GM18519 (cell line): ENCODE results near the gene PKP3.

Source experiments
- ATAC-seq: cut with Tn5 transposase; IDR thresholded peaks from one replicate; pipeline ENCODE4 v1.9.1; 2021; ENCODE audit warnings: mild to moderate bottlenecking, moderate library complexity; ENCODE audit not compliant: unreplicated experiment, low FRiP score

PKP3 gene

GRCh38 chr11:441043-441417 is 47.0 kb downstream of the PKP3 start:
- no peak for ATAC-seq

GRCh38 chr11:441418-442274 is 47.6 kb downstream of the PKP3 start, which contains the start of gene ANO9:
TSS of gene ANO9 (minus strand) at chr11:442011. CDS start at chr11:441926, 85 bp downstream.
- no peak for ATAC-seq

- ATAC-seq = no peak
Observed at GRCh38 chr11:442611-443081, 48.6 kb downstream of the PKP3 start.

- ATAC-seq = no peak
Observed at GRCh38 chr11:443542-444199, 49.7 kb downstream of the PKP3 start.

GRCh38 chr11:444396-445144 is 50.6 kb downstream of the PKP3 start:
- ATAC-seq = no peak

DNA sequence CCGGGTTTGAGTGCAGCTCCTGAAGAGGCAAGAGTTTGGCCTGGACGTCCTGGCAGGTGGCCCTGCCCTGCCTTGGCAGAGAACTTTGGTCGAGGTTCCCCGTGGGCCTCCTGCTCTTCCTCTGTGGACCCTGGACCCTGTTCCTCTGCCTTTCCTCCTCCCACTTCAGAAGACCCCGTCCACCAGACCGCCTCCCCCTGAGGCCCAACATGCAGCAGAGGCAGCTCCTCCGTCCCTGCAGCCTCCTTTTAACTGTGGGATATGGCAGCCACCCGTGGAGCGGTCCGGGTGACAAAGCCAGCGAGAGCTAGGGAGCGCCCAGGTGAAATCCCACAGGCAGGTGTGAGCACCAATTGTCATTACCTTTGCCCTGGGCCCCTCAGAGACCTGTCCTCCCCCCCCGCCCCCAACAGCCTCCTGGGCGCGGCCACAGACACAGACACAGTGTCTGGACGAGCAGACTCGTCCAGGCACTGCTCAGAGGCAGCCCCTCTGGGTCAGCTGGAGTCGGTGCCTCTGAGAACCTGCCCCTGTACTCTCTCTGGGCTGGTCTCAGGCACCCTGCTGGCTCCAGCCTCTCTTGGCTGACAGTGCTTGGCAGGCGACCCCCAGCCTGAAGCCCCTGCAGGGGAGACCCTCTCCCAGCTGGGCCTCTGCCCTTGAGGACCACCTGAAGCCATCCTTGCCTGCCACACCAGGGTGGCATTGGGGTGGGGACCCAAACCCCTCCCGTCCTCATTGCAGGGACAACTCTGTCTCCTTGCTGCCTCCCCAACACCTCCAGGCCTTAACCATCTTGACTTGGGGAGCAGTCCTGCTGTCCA is 52.0 kb downstream of the PKP3 start:
- no peak for ATAC-seq

- no peak for ATAC-seq
Observed at GRCh38 chr11:446891-447290, 52.9 kb downstream of the PKP3 start.

DNA sequence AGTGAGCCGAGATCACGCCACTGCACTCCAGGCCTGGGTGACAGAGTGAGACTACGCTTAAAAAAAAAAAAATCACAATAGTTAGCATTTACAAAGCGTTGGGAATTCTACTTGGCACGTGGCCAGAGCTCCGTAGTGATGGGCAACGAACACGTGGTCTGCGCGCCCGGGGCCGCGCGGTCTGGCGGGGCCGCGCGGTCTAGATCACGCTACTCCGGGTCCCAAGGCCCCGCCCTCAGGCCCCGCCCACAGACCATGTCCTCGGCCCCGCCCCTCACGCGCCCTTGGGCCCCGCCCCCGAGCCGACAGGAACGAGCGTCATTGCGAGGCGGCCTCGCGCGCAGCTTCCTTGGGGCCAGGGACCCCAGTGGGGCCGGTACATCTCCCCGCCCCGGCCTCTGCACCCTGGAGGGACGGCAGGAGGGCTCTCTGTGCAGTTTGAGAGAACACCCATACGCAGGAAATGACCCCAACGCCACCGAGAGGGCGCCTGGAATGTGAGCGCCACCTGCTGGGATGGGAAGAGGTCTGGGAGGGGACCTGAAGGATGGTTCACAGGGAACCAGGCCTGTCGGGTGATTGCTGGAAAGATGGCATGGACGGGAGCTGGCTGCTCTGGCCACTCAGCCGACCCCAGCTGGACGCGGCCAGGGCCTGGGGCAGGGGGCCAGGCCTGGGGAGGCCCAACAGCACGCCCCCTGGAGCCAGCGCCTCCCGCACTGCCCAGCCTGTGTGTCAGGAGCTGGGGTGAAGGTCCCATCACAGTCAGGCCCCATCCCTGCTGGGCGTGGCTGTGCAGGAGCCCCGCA is 54.1 kb downstream of the PKP3 start:
- peak; percentile 41 for ATAC-seq

GRCh38 chr11:449889-450808 is 56.1 kb downstream of the PKP3 start, which contains the start of gene PTDSS2:
TSS of gene PTDSS2 (plus strand) at chr11:450279. CDS start at chr11:450456, 177 bp downstream.
- ATAC-seq = peak; percentile 42

GRCh38 chr11:450809-451451 is 56.9 kb downstream of the PKP3 start:
- no peak for ATAC-seq

GRCh38 chr11:451738-452137 is 57.7 kb downstream of the PKP3 start:
- ATAC-seq = no peak

GRCh38 chr11:452203-452744 is 58.3 kb downstream of the PKP3 start:
- no peak for ATAC-seq

DNA sequence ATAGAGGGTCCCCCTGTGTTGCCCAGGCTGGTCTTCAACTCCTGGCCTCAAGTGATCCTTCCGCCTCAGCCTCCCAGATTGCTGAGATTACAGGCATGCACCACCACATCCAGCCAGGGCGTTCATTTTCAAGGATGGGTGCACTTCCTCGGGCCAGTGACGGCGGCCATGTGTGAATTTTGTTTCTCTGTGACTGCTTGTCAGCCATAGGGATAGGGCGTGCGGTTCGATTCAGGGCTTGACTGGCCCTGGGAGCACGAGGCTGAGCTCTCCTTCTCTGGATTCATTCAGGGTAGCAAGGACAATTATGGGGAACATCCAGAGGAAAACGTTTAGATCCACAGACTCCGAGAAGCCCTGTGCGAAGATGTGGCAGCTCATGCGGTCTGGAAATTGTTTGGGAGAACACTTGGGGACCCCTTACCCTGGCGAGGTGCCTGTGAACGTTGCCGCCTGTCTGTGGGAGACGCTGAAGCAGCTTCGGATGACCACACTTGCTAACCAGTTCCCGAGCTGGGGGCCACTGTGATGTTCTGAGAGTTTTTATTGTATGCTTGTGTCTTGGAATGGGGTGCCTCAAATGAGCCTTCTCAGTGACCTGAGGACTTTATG is 59.0 kb downstream of the PKP3 start:
- ATAC-seq = no peak

DNA sequence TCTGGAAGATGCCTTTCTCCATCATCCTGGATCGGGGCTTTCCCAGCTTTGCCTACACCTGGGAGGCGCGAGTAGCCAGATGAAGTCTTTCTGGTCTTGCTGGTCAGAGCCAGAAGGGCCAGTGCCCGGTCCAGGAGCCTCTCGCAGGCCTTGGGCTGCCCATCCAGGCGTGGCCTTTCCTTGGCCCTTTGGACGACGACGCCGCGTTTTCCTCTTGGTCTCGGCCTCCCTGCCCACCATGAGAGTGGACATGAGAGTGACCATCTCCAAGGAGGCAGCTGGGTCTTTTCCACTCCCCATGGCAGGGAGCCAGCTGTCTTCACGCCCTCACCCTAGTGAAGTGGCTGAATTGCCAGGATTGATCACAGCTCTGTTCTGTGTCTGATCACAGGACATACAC is 59.6 kb downstream of the PKP3 start:
- no peak for ATAC-seq

GRCh38 chr11:454043-454442 is 60.0 kb downstream of the PKP3 start:
- ATAC-seq = no peak
